ENCODE data around the gene PDPN.
"Not testable (repeated sequence)": the region's sequence is repeated elsewhere in the genome, so short reads cannot be mapped to it uniquely, and the experiment has no call there.

The PDPN gene, protein sequence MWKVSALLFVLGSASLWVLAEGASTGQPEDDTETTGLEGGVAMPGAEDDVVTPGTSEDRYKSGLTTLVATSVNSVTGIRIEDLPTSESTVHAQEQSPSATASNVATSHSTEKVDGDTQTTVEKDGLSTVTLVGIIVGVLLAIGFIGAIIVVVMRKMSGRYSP

DNA sequence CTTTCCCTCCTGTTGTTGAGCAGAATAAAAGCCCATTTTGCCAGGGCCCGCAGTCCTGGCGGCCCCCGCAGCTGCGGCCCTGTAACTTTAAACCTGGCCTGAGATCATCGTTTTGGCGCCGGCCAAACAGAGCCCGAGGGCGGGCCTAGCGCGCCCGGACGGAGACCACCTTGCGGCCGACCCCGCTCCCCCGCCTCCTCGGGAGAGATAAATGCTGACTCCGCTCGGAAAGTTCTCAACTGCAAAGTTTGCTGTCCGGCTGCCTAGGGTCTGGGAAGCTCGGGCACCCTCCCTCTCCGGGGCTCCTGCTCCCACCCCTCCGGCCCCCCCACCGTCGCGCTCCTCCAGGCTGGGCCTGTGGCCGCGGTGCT, at the start of gene PDPN:
Gene PDPN (plus strand): TSS at position 238 of the 371 bp plus-strand sequence. CDS start 202 bp downstream, outside the sequence.
- DNase-seq, result no peak

DNA sequence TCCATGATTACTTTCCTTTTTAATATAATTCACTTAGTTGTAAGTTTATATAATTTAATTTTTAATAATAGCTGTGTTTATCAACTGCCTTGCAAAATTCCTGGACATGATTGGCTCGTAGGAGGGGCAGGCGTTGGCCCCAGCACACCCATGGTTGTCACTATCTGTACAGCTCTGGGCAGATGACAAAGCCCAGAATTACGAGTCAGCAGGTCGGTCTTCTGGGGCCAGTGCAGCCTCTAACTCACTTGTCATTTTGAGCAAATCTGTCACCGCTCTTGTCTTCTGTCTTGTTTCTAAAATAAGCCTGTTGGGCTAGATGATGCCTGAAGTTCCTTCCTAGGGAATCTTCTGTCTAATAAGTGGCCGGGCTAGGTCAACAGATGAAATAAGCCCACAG, 48.4 kb upstream of the PDPN start:
- no peak for DNase-seq

DNA sequence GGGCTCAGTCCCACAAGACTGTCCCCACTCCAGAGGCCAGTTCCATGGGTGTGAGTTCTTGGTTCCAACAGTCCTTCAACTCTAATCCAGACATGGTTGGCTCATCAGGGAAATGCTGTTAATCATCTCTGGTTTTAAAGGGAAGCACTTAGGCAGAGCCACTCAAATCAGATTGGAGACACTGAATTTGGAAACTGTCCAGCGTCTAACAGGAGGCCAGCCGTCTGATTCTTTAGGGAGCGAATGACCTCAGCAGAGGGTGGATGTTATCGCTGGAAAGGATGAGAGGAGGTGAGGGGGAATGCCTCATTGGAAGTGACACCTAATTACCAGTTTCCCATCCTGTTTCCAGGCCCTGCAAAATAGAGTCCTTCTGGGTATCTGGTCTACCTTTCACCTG, 47.1 kb upstream of the PDPN start:
- no peak for DNase-seq

GRCh38 chr1:13538832-13539231, 44.8 kb upstream of the PDPN start:
- DNase-seq, result no peak

GRCh38 chr1:13539683-13540082, 43.9 kb upstream of the PDPN start:
- DNase-seq, result no peak

DNA sequence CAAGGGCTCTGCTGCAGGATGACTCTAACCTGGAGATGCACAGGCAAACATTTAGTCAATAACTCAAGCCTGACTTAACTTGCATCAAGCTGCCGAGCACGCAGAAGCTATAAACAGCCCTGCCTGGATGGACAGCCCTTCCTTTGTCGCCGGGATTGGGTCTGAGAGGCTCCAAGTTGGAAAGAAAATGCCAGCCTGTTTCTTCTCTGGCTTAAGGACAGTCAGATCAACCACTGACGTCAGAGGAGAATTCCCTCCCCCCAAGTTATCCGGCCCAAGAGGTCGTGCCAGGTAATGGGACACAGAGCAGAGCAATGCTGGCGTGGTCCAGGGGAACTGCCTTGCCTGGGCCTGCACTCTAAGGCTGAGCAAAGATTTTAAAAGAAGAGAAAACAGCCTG, 42.8 kb upstream of the PDPN start:
- DNase-seq, result no peak

DNA sequence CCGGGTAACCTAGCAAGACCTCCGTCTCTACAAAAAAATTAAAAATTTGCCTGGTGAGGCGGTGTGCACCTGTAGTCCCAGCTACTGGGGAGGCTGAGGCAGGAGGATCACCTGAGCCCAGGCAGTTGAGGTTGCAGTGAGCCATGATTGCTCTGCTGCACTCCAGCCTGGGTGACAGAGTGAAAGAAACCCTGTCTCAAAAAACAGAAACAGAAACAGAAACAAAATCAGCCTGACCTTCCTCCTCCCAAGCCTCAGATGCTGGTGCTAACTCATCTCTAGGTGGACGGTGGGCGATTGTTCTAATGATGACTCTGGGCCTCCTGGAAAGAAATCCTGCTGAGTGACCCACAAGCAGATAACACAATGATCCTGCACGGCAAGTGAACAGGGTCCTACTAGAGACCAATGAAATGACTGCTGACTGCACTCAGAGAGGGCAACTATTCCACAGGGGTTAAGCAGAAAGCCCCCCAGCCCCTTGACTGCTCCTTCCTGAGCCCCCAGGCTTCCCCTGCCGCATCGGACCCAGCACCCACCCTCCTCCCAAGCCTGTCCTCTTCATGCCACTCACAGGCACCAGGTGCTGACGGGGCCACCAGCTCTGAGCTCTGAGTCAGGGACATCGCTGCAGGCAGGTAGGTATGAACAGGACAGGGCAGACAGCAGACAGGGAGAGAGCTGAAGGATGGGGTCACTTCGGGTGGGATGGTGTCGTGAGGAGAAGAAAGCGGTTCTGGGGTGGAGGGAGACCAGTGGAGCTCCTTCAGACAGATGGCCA, 42.0 kb upstream of the PDPN start:
- no peak for DNase-seq

DNA sequence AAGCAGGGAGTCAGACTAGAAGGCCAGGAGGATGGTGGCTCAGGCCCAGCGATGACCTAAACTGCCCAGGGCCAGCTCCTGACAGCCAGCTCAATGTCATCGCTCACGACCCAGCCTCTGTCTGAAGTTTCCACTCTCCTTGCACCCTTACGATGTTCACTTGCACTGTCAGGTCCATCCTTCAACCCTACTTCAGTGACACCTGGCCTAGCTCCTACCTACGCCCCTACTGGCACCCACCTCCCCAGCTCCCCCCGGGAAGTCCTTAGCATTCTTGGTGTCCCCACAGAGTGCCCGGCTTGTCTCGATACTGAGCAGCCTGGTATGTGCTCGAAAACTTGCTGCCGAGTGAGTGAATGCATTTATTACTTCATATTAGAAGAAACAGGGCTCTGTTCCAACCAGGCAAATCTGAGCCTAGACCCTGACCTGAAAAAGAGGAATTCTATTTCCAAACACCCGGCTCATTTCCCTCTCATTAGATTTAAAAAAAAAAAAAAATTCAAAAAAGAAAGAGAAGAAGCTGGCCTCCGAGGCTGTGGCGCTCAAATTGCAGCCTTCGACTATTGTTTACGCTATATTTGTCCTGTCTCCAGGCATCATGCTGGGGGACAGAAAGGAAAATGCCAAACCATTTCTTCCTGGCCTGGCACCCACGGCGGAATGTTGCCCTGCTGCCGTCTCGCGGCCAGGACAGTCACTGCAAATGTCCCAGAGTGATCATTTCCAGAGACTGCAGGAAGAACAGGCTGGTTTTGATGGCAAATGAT, 40.0 kb upstream of the PDPN start:
- DNase-seq, result no peak

- DNase-seq, result no peak
Observed at GRCh38 chr1:13544221-13544556, 39.4 kb upstream of the PDPN start.

GRCh38 chr1:13546791-13547190, 36.8 kb upstream of the PDPN start:
- DNase-seq, result no peak

DNA sequence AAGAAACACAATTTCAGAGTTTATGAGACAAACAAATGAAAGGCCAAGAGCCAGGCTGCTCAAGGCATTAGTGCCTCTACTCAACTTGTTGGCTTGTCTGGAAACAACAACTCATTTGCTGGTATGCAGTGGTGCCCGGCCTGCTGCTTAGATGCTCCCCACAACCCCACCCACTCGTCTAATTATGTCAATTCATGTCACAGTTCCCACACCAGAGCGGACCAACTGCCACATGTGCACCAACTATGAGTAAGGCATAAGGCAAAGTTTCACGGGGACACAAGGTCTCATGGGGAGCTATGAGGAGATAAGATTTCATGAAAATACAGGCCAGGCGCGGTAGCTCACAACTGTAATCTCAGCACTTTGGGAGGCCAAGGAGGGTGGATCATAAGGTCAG, 35.4 kb upstream of the PDPN start:
- no peak for DNase-seq

DNA sequence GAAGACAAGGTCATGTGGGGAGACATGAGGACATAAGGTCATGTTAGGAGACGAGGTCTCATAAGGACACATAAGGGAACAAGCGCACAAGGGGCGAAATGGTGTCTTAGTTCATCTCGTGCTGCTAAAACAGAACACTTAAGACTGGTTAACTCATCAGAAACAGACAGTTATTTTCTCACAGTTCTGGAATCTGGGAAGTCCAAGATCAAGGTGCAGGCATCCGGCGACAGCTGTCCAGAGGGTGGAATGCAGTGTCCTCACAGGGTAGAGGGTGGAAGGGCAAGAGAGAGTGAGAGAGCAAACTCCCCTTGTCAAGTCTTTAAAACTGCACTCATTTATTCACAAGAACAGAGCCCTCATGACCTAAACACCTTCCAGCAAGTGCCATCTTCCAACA, 34.6 kb upstream of the PDPN start:
- no peak for DNase-seq

DNA sequence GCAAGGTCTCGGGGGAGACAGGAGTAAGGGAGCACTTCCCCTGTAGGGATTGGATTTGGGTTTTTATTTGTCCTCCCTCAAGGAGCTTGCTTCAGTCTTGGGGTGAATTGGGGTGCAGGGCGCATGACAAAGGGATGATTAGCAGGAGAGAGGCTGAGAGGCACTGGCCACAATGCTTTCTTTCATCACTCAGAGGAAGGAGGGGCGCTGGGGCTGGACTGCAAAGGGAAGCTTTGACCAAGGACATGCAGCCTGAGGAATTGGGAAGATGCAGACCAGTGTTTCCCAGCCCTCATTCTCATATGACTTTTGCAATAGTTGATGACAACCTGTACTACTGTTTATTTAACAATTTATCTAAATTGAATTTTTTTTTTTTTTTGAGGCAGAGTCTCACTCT, 34.1 kb upstream of the PDPN start:
- no peak for DNase-seq

GRCh38 chr1:13550663-13551062, 33.0 kb upstream of the PDPN start:
- no peak for DNase-seq

- no peak for DNase-seq
Observed at GRCh38 chr1:13554798-13555197, 28.8 kb upstream of the PDPN start.

DNA sequence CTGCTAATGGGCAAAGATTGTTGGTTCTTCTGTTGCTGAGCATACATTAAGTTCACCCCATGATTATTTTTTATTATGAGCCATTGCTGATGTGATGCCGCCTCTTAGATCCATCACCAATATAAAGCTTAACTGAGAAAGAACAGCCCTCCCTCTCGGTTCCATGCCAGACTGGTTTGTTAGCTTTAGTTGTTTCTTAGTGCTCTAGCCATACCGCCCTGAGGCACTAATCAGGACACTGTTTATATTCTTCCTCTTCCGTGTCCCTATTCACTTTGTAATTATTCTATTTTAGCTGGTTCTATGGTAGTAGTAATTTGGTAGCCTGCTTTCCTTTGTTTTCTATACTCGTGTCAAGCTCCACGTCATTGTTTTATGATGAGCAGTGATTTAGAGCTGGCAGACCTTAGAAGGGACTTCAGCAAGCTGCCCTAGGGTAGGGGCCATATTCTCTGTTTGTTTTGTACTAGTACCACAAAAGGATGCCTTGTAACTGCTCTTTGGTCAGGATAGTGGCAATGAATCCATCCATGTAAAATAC, 27.3 kb upstream of the PDPN start:
- DNase-seq, result no peak

GRCh38 chr1:13560541-13560940, 23.1 kb upstream of the PDPN start:
- no peak for DNase-seq

DNA sequence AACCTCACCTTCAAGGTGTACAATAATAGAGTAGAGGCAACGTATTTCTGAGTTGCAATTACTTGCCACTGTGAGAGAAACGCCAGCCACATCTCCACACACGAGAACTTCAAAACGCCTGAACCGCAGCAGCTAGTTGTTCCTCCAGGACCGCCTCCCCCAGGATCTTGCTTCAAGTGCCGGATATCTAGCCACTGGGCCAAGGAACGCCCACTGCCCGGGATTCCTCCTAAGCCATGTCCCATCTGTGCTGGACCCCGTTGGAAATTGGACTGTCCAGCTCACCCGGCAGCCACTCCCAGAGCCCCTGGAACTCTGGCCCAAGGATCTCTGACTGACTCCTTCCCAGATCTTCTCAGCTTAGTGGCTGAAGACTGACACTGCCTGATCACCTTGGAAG, 20.7 kb upstream of the PDPN start:
- DNase-seq, result not testable (repeated sequence)

- no peak for DNase-seq
Observed at GRCh38 chr1:13564073-13564472, 19.6 kb upstream of the PDPN start.

DNA sequence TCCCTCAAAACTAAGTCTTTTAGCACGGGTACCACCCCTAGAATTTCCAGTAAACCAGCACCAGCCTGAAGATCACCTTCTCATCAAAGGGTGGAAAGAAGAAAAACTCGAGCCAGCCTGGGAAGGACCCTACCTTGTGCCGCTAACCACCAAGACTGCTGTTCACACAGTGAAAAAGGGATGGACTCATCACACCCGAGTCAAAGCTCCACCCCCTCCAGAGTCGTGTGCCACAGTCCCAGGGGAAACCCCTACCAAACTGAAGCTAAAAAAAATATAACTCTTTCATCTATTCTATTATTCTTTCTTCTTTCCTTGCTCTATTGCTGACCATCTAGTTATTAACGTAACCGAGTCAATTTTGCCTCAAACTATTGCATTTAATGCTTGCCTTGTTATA, 13.2 kb upstream of the PDPN start:
- DNase-seq, result not testable (repeated sequence)

DNA sequence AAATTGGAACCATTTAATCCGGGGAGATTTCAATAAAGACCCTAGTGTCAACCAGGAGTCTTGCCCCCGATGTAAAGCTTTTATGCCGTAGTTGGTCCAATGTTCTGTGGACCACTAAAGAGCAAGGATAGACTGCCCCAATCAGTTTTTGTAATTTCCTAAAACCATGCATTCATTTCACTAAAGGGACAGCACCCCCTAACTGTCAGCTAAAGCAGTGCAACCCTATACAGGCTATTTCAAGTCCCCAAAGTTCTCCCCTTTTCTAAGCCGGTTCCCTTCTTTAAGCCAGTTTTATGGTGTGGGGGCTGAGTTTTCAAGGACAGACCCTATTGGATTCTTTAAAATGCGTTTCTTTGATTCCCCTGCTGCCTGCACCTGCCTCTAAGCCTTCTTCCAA, 12.7 kb upstream of the PDPN start:
- DNase-seq, result peak; percentile 7

DNA sequence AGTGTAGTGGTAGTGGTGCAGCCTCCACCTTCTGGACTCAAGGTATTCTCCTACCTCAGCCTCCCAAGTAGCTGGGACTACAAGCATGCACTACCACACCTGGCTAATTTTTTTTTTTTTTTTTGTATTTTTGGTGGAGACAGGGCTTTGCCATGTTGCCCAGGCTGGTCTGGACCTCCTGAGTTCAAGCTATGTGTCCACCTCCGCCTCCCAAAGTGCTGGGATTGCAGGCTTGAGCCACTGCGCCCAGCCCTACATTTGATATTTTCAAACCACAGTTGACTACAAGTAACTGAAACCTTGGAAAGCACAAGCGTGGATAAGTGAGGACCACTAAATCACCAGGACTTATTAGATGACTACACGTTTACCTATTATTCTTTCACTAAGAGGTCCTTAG, 10.0 kb upstream of the PDPN start:
- DNase-seq, result no peak

DNA sequence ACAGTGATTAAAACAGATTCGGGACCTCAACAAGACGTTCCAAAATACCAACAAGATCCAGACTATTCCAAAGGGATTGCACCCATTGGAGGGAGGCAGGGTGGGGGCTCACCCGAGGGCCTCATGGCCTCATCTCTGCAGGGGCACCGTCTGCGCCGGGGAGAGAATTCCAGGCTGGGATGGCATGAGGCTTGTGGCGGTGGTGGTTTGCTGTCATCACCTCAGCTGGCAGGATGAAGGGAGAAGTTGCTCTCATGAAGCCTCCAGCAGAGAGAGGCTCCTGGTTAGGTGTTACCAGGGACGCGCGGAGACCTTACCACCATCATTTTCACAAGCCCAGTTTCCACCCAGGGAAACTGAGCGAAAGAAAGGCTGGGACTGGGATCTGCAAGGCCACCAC, 6.7 kb upstream of the PDPN start:
- DNase-seq, result no peak

DNA sequence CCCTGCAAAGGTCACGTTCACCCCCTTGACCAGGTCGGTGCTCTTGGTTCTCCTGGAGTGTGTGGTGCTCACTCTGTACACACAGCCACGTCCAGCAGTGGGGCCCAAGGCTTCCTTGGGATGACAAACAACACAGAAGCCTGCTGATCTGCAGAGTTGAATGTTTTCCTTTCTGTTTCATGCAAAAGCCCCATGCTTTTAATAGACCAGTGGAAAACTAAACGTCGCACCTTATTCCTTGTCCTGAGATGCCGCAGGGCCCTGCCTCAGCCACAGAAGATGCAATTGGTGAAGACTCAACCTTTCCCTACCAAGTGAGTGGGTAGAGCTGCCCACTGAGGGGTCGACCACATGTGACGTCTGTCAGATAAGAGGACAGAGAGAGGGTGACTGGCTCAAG, 5.8 kb upstream of the PDPN start:
- no peak for DNase-seq

Measured in activated CD4-positive, alpha-beta T cell treated with anti-CD3 and anti-CD28 coated beads, Interleukin-10, Interleukin-2, amounts not matched to agents 100 ng/mL and 50 ng/mL, durations not matched to agents 16 hours and 8 hours (primary cell).